ENCODE results near the gene FAAP100. TPM values are rescaled to one million over a fixed set of nuclear protein-coding genes. Genes with fewer than 3 reads are reported as not detected.

Gene FAAP100
- polyA plus RNA-seq, 1 donor: 26.9 TPM

DNA sequence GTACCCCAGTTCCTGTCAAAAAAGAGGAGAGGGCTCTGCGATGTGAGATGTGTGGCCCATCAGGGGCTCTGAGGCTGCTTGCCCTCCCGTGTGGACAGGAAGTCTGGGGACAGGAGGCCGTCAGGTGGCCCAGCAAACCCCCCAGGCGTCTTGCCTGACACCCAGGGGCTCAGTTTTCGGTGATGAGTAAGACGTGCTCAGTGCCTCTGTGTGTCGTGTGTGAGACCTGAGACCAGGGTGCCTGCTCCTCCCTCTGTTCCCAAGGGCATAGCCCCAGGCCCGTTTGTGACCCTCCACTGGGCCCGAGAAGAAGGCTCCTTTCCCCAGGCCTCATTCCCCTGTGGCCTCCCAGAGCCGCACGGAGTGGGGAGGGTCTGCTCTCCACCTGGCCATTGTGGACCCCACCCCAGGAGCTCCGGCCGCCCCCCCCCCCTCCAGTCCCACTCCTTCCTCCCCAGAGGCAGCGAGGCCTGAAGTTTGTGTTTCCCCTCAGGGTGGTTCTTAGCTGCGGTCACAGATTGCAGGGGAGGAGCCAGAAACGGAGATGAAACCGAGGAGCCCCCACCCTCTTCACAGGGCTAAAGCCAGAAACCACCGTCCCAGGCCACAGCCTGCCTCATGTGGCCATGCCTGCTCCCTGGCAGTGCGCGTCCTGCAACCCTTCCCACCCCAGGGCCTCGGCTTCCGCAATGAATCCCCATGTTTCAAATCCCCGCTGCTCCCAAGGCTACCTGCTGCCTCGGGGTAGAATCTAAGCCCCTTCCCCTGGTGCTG is 34.6 kb downstream of the FAAP100 start:
- Histone ChIP-seq H3K27me3 (ENCODE audit: control insufficient read depth, insufficient read depth, low read length) (peaks cover 3% of the 10 kb centered on the region), H3K4me1 (ENCODE audit: control insufficient read depth, insufficient read depth, low read length) (peaks cover 32% of the 10 kb centered on the region), H3K9me3 (ENCODE audit: control insufficient read depth, low read depth, low read length) (no peaks in the 10 kb centered on the region), H3K4me3 (ENCODE audit: low read length) (no peak overlapping the region), H3K27ac (ENCODE audit: low read length) (no peak overlapping the region), H3K36me3 (ENCODE audit: control insufficient read depth, insufficient read depth, low read length) (no peaks in the 10 kb centered on the region)
- no peak for DNase-seq
- no CpG with 5 or more reads among the region's 24 CpGs for WGBS (ENCODE audit: insufficient coverage, low lambda C conversion rate)

DNA sequence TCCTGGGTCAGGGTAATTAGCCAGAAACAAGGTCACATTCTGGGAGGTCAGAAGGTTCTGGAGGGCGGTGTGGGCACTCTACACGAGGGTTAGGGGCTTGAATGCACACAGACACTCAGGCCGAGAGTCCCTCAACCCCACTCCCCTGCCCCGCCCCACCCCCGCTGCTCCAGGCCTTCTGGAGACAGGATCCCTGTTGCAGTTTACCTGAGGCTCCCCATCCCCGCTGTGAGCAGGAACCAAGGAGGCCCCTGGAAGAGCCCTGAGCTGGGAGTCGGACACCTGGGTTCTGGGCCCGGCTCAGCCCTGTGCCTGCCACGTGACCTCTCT is 35.2 kb downstream of the FAAP100 start:
- Histone ChIP-seq H3K4me3 (ENCODE audit: low read length) (no peak overlapping the region), H3K36me3 (ENCODE audit: control insufficient read depth, insufficient read depth, low read length) (no peaks in the 10 kb centered on the region), H3K4me1 (ENCODE audit: control insufficient read depth, insufficient read depth, low read length) (peaks cover 32% of the 10 kb centered on the region), H3K27me3 (ENCODE audit: control insufficient read depth, insufficient read depth, low read length) (peaks cover 3% of the 10 kb centered on the region), H3K27ac (ENCODE audit: low read length) (no peak overlapping the region), H3K9me3 (ENCODE audit: control insufficient read depth, low read depth, low read length) (no peaks in the 10 kb centered on the region)
- DNase-seq: no peak
- WGBS (ENCODE audit: insufficient coverage, low lambda C conversion rate): no CpG with 5 or more reads among the region's 9 CpGs

DNA sequence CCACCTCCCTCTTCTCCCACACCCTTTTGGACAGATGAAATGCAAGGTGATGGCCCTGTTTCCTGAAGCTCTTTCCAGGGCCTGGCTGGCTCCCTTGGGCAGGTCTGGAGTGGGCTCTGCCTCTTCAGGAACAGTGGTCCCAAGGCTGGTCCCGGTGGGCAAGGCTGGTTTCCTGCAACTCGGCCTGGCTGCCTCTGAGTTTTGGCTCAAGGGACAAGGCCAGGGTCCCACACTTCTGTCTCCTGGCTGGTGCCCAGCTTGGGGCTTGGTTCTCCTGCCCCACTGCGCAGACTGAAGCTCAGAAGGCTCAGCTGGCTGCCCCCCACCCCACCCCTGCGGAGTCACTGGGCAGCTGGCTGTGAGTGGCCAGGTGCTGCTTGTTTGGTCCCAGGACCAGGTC is 35.7 kb downstream of the FAAP100 start:
- H3K4me3 ChIP-seq (ENCODE audit: low read length): no peak overlapping the region
- no peaks in the 10 kb centered on the region for H3K9me3 ChIP-seq (ENCODE audit: control insufficient read depth, low read depth, low read length)
- peaks cover 3% of the 10 kb centered on the region for H3K27me3 ChIP-seq (ENCODE audit: control insufficient read depth, insufficient read depth, low read length)
- H3K27ac ChIP-seq (ENCODE audit: low read length): no peak overlapping the region
- peaks cover 5% of the 10 kb centered on the region for H3K36me3 ChIP-seq (ENCODE audit: control insufficient read depth, insufficient read depth, low read length)
- WGBS (ENCODE audit: insufficient coverage, low lambda C conversion rate): no CpG with 5 or more reads among the region's 4 CpGs
- peaks cover 32% of the 10 kb centered on the region for H3K4me1 ChIP-seq (ENCODE audit: control insufficient read depth, insufficient read depth, low read length)
- DNase-seq: no peak

DNA sequence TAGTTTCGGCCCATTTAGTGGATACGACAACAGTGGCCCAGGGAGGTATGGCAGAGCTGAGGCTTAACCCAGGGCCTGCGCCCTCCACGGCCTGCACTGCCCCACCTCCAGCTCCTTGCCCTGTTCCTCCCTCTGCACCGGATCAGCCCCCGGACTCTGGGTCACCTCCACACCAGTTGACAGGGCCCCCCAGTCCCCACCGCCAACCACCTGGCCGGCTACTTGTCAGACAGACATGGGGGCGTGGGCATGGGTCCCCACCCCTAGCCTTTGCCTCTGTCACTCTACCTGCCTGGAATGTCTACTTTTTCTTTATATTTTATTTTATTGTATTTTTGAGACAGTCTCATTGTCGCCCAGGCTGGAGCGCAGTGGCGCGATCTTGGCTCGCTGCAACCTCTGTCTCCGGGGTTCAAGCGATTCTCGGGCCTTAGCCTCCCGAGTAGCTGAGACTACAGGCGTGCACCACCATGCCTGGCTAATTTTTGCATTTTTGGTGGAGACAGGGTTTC is 36.6 kb downstream of the FAAP100 start:
- Histone ChIP-seq H3K4me1 (ENCODE audit: control insufficient read depth, insufficient read depth, low read length) (peaks cover 32% of the 10 kb centered on the region), H3K4me3 (ENCODE audit: low read length) (peak overlapping the region; percentile 74), H3K27me3 (ENCODE audit: control insufficient read depth, insufficient read depth, low read length) (peaks cover 3% of the 10 kb centered on the region), H3K27ac (ENCODE audit: low read length) (peak overlapping the region; percentile 96), H3K9me3 (ENCODE audit: control insufficient read depth, low read depth, low read length) (no peaks in the 10 kb centered on the region), H3K36me3 (ENCODE audit: control insufficient read depth, insufficient read depth, low read length) (peaks cover 13% of the 10 kb centered on the region)
- no CpG with 5 or more reads among the region's 19 CpGs for WGBS (ENCODE audit: insufficient coverage, low lambda C conversion rate)
- DNase-seq: no peak

DNA sequence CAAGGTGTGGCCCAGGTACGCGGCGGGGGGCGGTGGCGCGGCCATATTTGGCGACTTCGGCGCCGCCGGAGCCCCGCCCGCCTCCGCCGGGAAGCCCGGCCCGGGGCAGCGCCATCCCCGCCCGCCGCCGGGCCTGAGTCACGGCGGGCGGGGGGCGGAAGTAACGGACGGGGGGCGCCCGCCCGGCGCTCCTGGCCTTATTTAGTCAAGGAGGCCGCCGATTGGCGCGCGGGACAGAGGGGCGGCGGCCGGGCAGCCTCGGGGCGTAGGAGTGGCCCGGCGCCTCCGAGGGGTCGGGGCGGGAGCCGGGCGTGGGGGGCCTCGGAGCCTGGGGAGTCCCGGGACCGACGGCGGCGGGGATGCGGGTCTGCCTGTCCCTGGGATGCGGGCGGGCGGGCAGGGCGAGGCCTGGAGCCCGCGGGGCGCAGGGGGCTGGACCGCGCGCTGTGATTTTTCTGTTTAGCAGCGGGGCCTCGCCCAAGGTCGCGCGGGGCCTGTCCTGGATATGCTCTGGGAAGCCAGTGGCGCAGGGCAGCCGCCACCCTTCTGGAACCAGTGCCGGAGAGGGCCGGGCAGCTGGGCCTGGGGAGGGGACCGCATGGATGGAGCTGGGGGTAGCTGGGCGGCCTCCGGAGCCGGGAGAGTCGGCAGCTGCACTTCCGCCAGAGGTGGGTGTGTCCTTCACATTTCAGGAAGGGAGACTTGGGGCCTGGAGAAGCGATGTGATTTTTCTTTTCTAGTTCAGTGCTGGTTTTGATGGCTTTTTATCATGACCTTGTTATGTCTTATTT is 37.2 kb downstream of the FAAP100 start:
- peaks cover 3% of the 10 kb centered on the region for H3K9me3 ChIP-seq (ENCODE audit: control insufficient read depth, low read depth, low read length)
- H3K27ac ChIP-seq (ENCODE audit: low read length): peak overlapping the region; percentile 96
- H3K27me3 ChIP-seq (ENCODE audit: control insufficient read depth, insufficient read depth, low read length): peaks cover 3% of the 10 kb centered on the region
- DNase-seq: peak; percentile 82 to 87
- peaks cover 27% of the 10 kb centered on the region for H3K4me1 ChIP-seq (ENCODE audit: control insufficient read depth, insufficient read depth, low read length)
- peaks cover 20% of the 10 kb centered on the region for H3K36me3 ChIP-seq (ENCODE audit: control insufficient read depth, insufficient read depth, low read length)
- WGBS (ENCODE audit: insufficient coverage, low lambda C conversion rate): no CpG with 5 or more reads among the region's 82 CpGs
- H3K4me3 ChIP-seq (ENCODE audit: low read length): peak overlapping the region; percentile 74

DNA sequence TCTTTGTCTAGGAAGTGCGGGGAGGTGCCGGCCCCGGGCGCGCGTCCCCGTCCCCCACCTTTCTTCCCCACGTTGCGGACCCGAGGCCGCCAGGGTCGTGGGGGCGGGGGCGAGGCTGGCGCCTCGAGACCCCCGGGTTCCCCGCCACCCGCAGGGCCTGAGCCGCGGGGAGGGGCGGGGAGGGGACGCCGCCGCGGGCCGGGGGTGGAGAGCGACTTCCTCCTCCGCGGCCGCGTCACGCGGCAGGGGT is 37.7 kb downstream of the FAAP100 start:
- Histone ChIP-seq H3K27me3 (ENCODE audit: control insufficient read depth, insufficient read depth, low read length) (no peaks in the 10 kb centered on the region), H3K36me3 (ENCODE audit: control insufficient read depth, insufficient read depth, low read length) (peaks cover 25% of the 10 kb centered on the region), H3K27ac (ENCODE audit: low read length) (peak overlapping the region; percentile 100), H3K4me3 (ENCODE audit: low read length) (peak overlapping the region; percentile 74), H3K4me1 (ENCODE audit: control insufficient read depth, insufficient read depth, low read length) (peaks cover 24% of the 10 kb centered on the region), H3K9me3 (ENCODE audit: control insufficient read depth, low read depth, low read length) (peaks cover 3% of the 10 kb centered on the region)
- DNase-seq: no peak
- no CpG with 5 or more reads among the region's 34 CpGs for WGBS (ENCODE audit: insufficient coverage, low lambda C conversion rate)

DNA sequence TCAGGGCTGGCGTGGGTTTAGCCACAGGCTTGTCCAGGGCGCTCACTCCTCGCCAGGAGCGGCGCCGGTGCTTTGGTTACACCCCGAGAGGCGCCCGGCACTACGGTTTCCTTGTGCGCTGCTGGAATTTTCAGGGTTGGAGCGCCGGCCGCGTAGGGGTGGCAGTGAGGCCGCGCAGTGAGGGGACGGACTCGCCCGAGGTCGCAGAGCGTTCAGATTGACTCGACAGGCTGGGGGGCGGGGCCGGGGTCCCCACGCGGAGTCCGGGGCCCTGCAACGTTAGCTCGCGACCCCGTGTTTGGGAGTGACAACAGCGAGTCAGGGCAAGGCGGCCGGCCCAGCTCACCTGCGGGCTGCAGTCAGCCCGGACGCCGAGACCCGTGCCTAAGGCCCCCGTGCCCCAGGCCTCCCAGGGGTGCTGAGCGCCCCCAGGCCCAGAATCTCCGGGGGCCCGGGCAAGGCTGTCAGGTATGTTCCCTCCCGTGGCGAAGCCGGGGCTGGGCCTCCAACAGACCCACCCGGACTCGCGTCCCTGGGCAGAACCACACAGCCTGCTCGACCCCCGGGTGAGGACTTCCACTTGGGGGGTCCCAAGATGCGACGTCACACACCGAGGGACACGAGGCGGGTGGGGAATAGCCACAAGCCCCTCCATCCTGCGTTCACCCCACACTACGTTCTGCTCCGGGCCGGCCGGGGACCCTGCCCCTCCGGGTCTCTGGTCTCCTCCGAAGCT is 38.2 kb downstream of the FAAP100 start:
- no CpG with 5 or more reads among the region's 64 CpGs for WGBS (ENCODE audit: insufficient coverage, low lambda C conversion rate)

DNA sequence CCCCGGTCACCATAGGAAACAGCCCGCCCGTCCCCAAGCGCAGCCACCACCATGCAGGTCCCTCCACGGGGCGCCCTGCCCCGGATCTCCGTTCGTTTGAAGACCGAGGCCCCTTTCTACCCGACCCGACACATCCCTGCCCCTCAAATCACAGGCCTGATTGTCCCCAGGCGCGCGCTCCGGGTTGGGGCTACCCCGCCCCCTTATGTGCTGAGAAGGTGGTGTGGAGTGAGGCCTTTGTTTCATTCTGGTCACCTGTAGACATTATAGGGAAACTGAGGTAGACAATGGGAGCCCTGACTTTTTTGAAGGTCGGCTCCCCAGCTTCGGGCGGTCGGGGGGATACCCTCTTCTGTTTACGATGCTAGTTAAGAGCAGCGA is 38.8 kb downstream of the FAAP100 start:
- Histone ChIP-seq H3K4me1 (ENCODE audit: control insufficient read depth, insufficient read depth, low read length) (peaks cover 29% of the 10 kb centered on the region), H3K36me3 (ENCODE audit: control insufficient read depth, insufficient read depth, low read length) (peaks cover 35% of the 10 kb centered on the region), H3K4me3 (ENCODE audit: low read length) (peak overlapping the region; percentile 74), H3K27ac (ENCODE audit: low read length) (peak overlapping the region; percentile 100), H3K27me3 (ENCODE audit: control insufficient read depth, insufficient read depth, low read length) (no peaks in the 10 kb centered on the region), H3K9me3 (ENCODE audit: control insufficient read depth, low read depth, low read length) (peaks cover 3% of the 10 kb centered on the region)
- no CpG with 5 or more reads among the region's 23 CpGs for WGBS (ENCODE audit: insufficient coverage, low lambda C conversion rate)
- DNase-seq: peak in 1 of 2 donors; percentile 80

More for the DNA sequence above, 38.2 kb downstream of the FAAP100 start:
- Histone ChIP-seq H3K27me3 (ENCODE audit: control insufficient read depth, insufficient read depth, low read length) (no peaks in the 10 kb centered on the region), H3K4me3 (ENCODE audit: low read length) (peak overlapping the region; percentile 74), H3K36me3 (ENCODE audit: control insufficient read depth, insufficient read depth, low read length) (peaks cover 30% of the 10 kb centered on the region), H3K9me3 (ENCODE audit: control insufficient read depth, low read depth, low read length) (peaks cover 3% of the 10 kb centered on the region), H3K4me1 (ENCODE audit: control insufficient read depth, insufficient read depth, low read length) (peaks cover 29% of the 10 kb centered on the region), H3K27ac (ENCODE audit: low read length) (peak overlapping the region; percentile 100)
- DNase-seq: peak in 1 of 2 donors; percentile 81

DNA sequence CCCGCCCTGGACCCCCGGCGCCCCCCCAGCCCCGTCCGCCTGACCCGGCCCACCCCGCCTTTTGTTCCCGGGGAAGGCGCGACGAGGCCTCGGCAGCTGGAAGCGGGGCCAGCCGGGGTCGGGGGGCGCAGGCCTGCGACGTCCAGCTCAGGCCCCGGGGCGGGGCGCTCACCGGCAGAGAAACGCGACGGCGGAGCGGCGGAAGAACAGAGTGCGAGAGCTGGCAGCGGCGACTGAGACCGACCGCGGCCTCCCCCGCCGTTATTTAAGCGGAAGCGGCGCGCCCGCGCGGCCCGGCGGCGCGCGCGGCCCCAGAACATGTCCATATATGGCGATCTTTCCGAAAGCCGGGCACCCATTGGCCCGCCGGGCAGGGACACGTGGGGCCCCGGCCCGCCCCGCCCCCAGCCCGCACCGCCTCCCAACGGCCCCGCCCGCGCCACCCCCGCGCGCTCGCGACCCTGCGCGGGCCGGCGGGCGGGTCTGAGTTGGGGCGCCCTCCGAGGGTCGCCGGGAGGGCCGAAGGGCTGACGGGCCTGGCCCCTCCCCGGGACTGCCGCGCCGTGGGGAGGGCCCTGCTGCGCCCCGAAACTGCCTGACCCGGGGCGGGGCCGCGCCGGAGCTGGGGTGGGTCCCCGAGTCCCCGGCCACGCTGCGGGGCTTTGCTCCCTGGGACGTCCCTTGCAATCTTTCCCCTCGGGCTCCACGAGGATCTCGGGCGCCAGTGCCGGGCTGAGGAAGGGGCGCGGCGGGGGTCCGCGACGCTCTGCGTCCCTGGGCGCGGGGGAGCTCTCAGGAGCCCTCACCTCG is 39.4 kb downstream of the FAAP100 start, which contains the start of gene ACTG1:
Gene ACTG1, minus strand, starts transcription at position 238 of the 810 bp plus-strand sequence. CDS start 445 bp downstream, outside the sequence.
- peaks cover 25% of the 10 kb centered on the region for H3K4me1 ChIP-seq (ENCODE audit: control insufficient read depth, insufficient read depth, low read length)
- H3K36me3 ChIP-seq (ENCODE audit: control insufficient read depth, insufficient read depth, low read length): peaks cover 35% of the 10 kb centered on the region
- no peaks in the 10 kb centered on the region for H3K27me3 ChIP-seq (ENCODE audit: control insufficient read depth, insufficient read depth, low read length)
- peak within 1 kb of the TSS; percentile 98 for H3K4me3 ChIP-seq (ENCODE audit: low read length)
- H3K9me3 ChIP-seq (ENCODE audit: control insufficient read depth, low read depth, low read length): peaks cover 3% of the 10 kb centered on the region
- DNase-seq: peak; percentile 95 to 96
- peak within 1 kb of the TSS; percentile 100 for H3K27ac ChIP-seq (ENCODE audit: low read length)
- no CpG with 5 or more reads among the region's 111 CpGs for WGBS (ENCODE audit: insufficient coverage, low lambda C conversion rate)
